Colonic mucosa (tissue), 4 donors: Measurements from ENCODE around the gene RNF145. TPM values are rescaled to one million over a fixed set of nuclear protein-coding genes. Genes with fewer than 3 reads are reported as not detected.

Experiments
- DNase-seq: peaks from one replicate; pipeline ENCODE4 v3.0.0-alpha.2; 2020
- H3K27ac ChIP-seq: fragments of 200-600 bp; one replicate; pipeline ENCODE4 v1.8.0; 2021
- H3K27me3 ChIP-seq: fragments of 200-600 bp; one replicate; pipeline ENCODE4 v1.8.0; 2021
- H3K36me3 ChIP-seq: fragments of 200-600 bp; one replicate; pipeline ENCODE4 v1.8.0; 2021
- H3K4me1 ChIP-seq: fragments of 200-600 bp; one replicate; pipeline ENCODE4 v1.8.0; 2021; ENCODE audit warnings: mild to moderate bottlenecking
- H3K4me3 ChIP-seq: fragments of 200-600 bp; one replicate; pipeline ENCODE4 v1.8.0; 2021
- H3K9ac ChIP-seq, 2 donors: one replicate each; pipeline ENCODE4 v1.7.0; 2013; ENCODE audit warnings: control low read depth in 2 of 2, low read depth in 2 of 2, low read length in 2 of 2
- H3K9me3 ChIP-seq: fragments of 200-600 bp; one replicate; pipeline ENCODE4 v1.8.0; 2021
- intact Hi-C: fragments of 100-400 bp; cut with DNase I; formaldehyde crosslinking; loops from one replicate; pipeline ENCODE4 v1.14.1; 2022
- total RNA-seq, 2 donors: library from RNA; stranded (reverse); fragmentation: NEBNext Ultra II Directional in 1 of 2; extraction: Animal tissue kit (Norgen Biotek cat#: 25700) in 1 of 2; gene quantifications; one replicate each; pipeline ENCODE4 v1.2.1, GENCODE V29; 2021
- TF ChIP-seq, protein P1 (sequence below): fragments of 200-600 bp; IDR thresholded peaks from one replicate; pipeline ENCODE4 v1.8.0; 2022; ENCODE audit warnings: antibody characterized with exemption, mild to moderate bottlenecking
- donor health status: healthy.
- donor health status: DM: no; HTN: no; CAD: no.
- donor health status: DM: no; HTN: no; CAD: no.

Gene RNF145
- total RNA-seq, 2 donors from 2014 or later: 58.8 to 92.3 TPM

- H3K27me3 ChIP-seq: peaks cover 5% of the 10 kb centered on the region
- TF ChIP-seq, protein P1, sequence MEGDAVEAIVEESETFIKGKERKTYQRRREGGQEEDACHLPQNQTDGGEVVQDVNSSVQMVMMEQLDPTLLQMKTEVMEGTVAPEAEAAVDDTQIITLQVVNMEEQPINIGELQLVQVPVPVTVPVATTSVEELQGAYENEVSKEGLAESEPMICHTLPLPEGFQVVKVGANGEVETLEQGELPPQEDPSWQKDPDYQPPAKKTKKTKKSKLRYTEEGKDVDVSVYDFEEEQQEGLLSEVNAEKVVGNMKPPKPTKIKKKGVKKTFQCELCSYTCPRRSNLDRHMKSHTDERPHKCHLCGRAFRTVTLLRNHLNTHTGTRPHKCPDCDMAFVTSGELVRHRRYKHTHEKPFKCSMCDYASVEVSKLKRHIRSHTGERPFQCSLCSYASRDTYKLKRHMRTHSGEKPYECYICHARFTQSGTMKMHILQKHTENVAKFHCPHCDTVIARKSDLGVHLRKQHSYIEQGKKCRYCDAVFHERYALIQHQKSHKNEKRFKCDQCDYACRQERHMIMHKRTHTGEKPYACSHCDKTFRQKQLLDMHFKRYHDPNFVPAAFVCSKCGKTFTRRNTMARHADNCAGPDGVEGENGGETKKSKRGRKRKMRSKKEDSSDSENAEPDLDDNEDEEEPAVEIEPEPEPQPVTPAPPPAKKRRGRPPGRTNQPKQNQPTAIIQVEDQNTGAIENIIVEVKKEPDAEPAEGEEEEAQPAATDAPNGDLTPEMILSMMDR: no peak
- no peak overlapping the region for H3K4me3 ChIP-seq
- intact Hi-C loops: no loop called here
- H3K36me3 ChIP-seq: no peaks in the 10 kb centered on the region
- H3K9ac ChIP-seq: no peak overlapping the region
- DNase-seq: no peak
- no peak overlapping the region for H3K27ac ChIP-seq
- no peaks in the 10 kb centered on the region for H3K4me1 ChIP-seq
- no peaks in the 10 kb centered on the region for H3K9me3 ChIP-seq
Measured at GRCh38 chr5:159113405-159113804, 95.9 kb downstream of the RNF145 start.

GRCh38 chr5:159112436-159112835 lies 96.9 kb downstream of the RNF145 start:
- intact Hi-C loops: no loop called here
- no peak for DNase-seq
- Histone ChIP-seq H3K9ac (no peak overlapping the region), H3K4me3 (no peak overlapping the region), H3K36me3 (no peaks in the 10 kb centered on the region), H3K9me3 (no peaks in the 10 kb centered on the region), H3K27me3 (peaks cover 7% of the 10 kb centered on the region), H3K27ac (no peak overlapping the region), H3K4me1 (no peaks in the 10 kb centered on the region)
- TF ChIP-seq, protein P1: no peak

Other genes with a start within 250 kb of the RNF145 start
- 1 to 10 TPM; 1.5 to 4.8 TPM for gene EBF1, start 109.6 kb downstream of the RNF145 start, total RNA-seq
- 10 to 100 TPM; 11.8 to 17.2 TPM for gene UBLCP1, start 53.7 kb upstream of the RNF145 start, total RNA-seq
- gene IL12B, start 120.9 kb upstream of the RNF145 start, total RNA-seq: not detected